Measurements from ENCODE around the gene PTPRD. TPM values are rescaled to one million over a fixed set of nuclear protein-coding genes. Genes with fewer than 3 reads are reported as not detected.

Gene PTPRD
- total and polyA plus RNA-seq, 2 experiments from 2014 or later = 11.5 to 58.0 TPM

GRCh38 chr9:8907868-8908267 is 1704.9 kb downstream of the PTPRD start:
- Histone ChIP-seq H3K4me2 (no peak overlapping the region), H2AFZ (no peak overlapping the region), H3K27me3 (ENCODE audit: insufficient read depth) (no peaks in the 10 kb centered on the region), H3K4me1 (ENCODE audit: insufficient read depth) (no peaks in the 10 kb centered on the region), H3F3A (replicated peaks; ENCODE audit: low read depth) (no peaks in the 10 kb centered on the region), H3K9me2 (ENCODE audit: insufficient read depth) (no peaks in the 10 kb centered on the region), H3K79me2 (replicated peaks; ENCODE audit: insufficient read depth) (no peaks in the 10 kb centered on the region), H4K20me1 (replicated peaks; ENCODE audit: insufficient read depth) (no peaks in the 10 kb centered on the region), H3K27ac (ENCODE audit: low read depth) (no peak overlapping the region), H3K4me3 (no peak overlapping the region), H3K36me3 (ENCODE audit: insufficient read depth) (no peaks in the 10 kb centered on the region)
- no peak for TF ChIP-seq CTCF (conservative IDR thresholded peaks at IDR 0.05; ENCODE audit: low read depth in 2 of 2)
- no peak for TF ChIP-seq ZNF114 (CRISPR knock-in tag; IDR thresholded peaks at IDR 0.05)
- TF ChIP-seq NANOG (IDR thresholded peaks at IDR 0.05; ENCODE audit: borderline replicate concordance) = no peak
- no peak for TF ChIP-seq POLR2AphosphoS5 (IDR thresholded peaks at IDR 0.05; ENCODE audit: low read depth)
- no peak for TF ChIP-seq CREB1 (CRISPR knock-in tag; IDR thresholded peaks at IDR 0.05; ENCODE audit: low read depth)
- no peak for TF ChIP-seq EZH2phosphoT487 (IDR thresholded peaks at IDR 0.05; ENCODE audit: unreplicated experiment)
- TF ChIP-seq STAT1 (IDR thresholded peaks at IDR 0.05; ENCODE audit: unreplicated experiment) = no peak
- no peak for TF ChIP-seq ZNF462 (CRISPR knock-in tag; IDR thresholded peaks at IDR 0.05)
- no peak for TF ChIP-seq ETS1 (IDR thresholded peaks at IDR 0.05)
- TF ChIP-seq ZNF331 (CRISPR knock-in tag; IDR thresholded peaks at IDR 0.05; ENCODE audit: low read depth) = no peak
- no peak for TF ChIP-seq REST (IDR thresholded peaks at IDR 0.05; ENCODE audit: unreplicated experiment)
- no peak for TF ChIP-seq EZH2 (IDR thresholded peaks at IDR 0.05; ENCODE audit: low read depth, unreplicated experiment)
- TF ChIP-seq JUNB (IDR thresholded peaks at IDR 0.05; ENCODE audit: unreplicated experiment) = no peak
- DNase-seq (ENCODE audit: low spot score) (no peak), ATAC-seq (no peak)
- H3K9me3 Mint-ChIP-seq = no peaks in the 10 kb centered on the region
- H3K27me3 Mint-ChIP-seq (ENCODE audit: insufficient read depth, low read depth, poor library complexity) = no peaks in the 10 kb centered on the region
- no peaks in the 10 kb centered on the region for H3K36me3 Mint-ChIP-seq (ENCODE audit: low read depth)
- no peak overlapping the region for H3K4me3 Mint-ChIP-seq
- no peaks in the 10 kb centered on the region for H3K4me1 Mint-ChIP-seq
- H3K27ac Mint-ChIP-seq = no peak overlapping the region
